ENCODE measurements around the gene CZIB. TPM values are rescaled to one million over a fixed set of nuclear protein-coding genes. Genes with fewer than 3 reads are reported as not detected.

Gene CZIB
- total and polyA plus RNA-seq, 2 of the 4 experiments (the other 2 are of a cell fraction), result 41.0 to 58.9 TPM

DNA sequence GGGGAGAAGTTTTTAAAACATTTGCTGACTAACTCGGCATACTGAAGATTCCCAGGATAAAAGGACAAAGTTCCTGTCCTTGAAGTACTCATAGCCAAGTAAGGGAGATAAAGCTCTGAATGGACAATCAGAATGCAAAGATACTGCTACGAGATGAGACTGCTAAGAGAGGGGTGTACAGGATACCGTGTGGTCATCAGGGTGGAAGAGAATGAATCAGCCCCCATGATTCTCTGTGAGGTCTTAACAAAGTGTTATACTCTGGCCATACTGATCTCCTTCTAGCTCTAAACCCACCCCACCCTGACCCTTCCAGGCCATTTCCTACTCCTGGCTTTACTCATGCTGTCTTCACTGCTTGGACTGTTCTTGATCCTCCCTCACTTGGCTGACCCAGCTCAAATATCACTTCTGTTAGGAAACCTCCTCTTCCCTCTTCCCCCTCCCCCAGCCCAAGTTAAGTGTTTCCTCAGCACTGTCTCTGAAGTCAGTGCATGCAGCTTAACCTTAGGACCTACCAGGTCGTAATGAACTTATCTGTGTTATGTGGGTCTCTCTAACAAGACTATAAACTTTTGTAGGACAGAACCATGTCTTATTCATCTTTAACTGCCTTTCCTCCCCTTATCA is 33.7 kb upstream of the CZIB start:
- in situ Hi-C loops (cut with MboI; ENCODE audit: low sequenced_read_pairs) (no loop called here), intact Hi-C loops (cut with micrococcal nuclease) (no loop called here), dilution Hi-C loops (cut with HindIII; ENCODE audit: low sequenced_read_pairs, unreplicated experiment) (no loop called here)
- H3K4ac ChIP-seq (ENCODE audit: low read depth, low read length), result peak overlapping the region; percentile 85
- CTCF ChIA-PET, result no interaction called here
- peak overlapping the region; percentile 12 to 88 for H4K8ac ChIP-seq (ENCODE audit: low read depth in 2 of 2, low read length in 2 of 2)
- H2AK5ac ChIP-seq (ENCODE audit: low read depth, low read length), result peak overlapping the region; percentile 2
- peak overlapping the region; percentile 79 for H2AFZ ChIP-seq (replicated peaks; ENCODE audit: low read length, poor library complexity)
- H3K56ac ChIP-seq (ENCODE audit: extremely low read depth, insufficient read depth, low read length), result peak overlapping the region; percentile 7; the same call in 1 of the 2 replicates
- TF ChIP-seq MXI1 (IDR thresholded peaks at IDR 0.05; ENCODE audit: borderline replicate concordance, low read depth, low read length), result no peak
- TF ChIP-seq MAFK (IDR thresholded peaks at IDR 0.05; ENCODE audit: low read depth, low read length), result 0 out of 2 replicates have a peak, but pooled peaks have one; percentile 7
- peak overlapping the region; percentile 56 for H3K27ac ChIP-seq (ENCODE audit: insufficient read depth, low read length)
- peak overlapping the region; percentile 86; the same call in 1 of the 2 replicates for H3K23ac ChIP-seq (ENCODE audit: low read depth, low read length)
- H4K91ac ChIP-seq (ENCODE audit: insufficient read depth, low read depth, low read length), result peak overlapping the region; percentile 55; the same call in 1 of the 2 replicates
- peak overlapping the region; percentile 73; the same call in 2 of the 3 replicates for H2BK15ac ChIP-seq (ENCODE audit: low read depth, low read length)
- peak overlapping the region; percentile 77 for H3K14ac ChIP-seq (replicated peaks; ENCODE audit: low read depth, low read length)
- DNase-seq (peak; percentile 74), ATAC-seq (ENCODE audit: low read depth) (peak; percentile 81)
- POLR2A ChIA-PET (ENCODE audit: unreplicated experiment), result no interaction called here
- BruUV-seq (replicated peaks), result no TSS peak
- H3K9me1 ChIP-seq (ENCODE audit: insufficient read depth, low read length), result peaks cover 25% of the 10 kb centered on the region
- peak overlapping the region; percentile 62 for H3K4me2 ChIP-seq (ENCODE audit: low read depth, low read length)
- H3K4me3 ChIP-seq (ENCODE audit: insufficient read depth, low read depth, low read length), result no peak overlapping the region
- 0 out of 2 replicates have a peak, but pooled peaks cover 1% of the 10 kb centered on the region for H3K36me3 ChIP-seq (ENCODE audit: control insufficient read depth, insufficient read depth, low read length)
- H3K9ac ChIP-seq (ENCODE audit: low read depth, low read length), result no peak overlapping the region
- peaks cover 6% of the 10 kb centered on the region; the same call in 1 of the 2 replicates for H3K4me1 ChIP-seq (ENCODE audit: control insufficient read depth, insufficient read depth, low read length)
- peak overlapping the region; percentile 50; the same call in 1 of the 2 replicates for H4K5ac ChIP-seq (ENCODE audit: low read depth, low read length)
- no CpG with 5 or more reads among the region's 4 CpGs for WGBS, 2 experiments (ENCODE audit: extremely low coverage in 2 of 2, insufficient read length in 1 of 2)
- H3K79me1 ChIP-seq (ENCODE audit: low read depth in 1 of 2, low read length in 2 of 2), result no peaks in the 10 kb centered on the region
- H3K9me3 ChIP-seq (ENCODE audit: control insufficient read depth, insufficient read depth, low read length), result no peaks in the 10 kb centered on the region
- H3K18ac ChIP-seq (ENCODE audit: low read depth, low read length), result peak overlapping the region; percentile 74
- H2BK20ac ChIP-seq (ENCODE audit: low read depth, low read length), result peak overlapping the region; percentile 74
- H3K27me3 ChIP-seq (ENCODE audit: control insufficient read depth, insufficient read depth, low read length), result no peaks in the 10 kb centered on the region
- H2BK120ac ChIP-seq (ENCODE audit: low read depth, low read length), result peak overlapping the region; percentile 81
- H4K20me1 ChIP-seq (ENCODE audit: insufficient read depth, low read length), result no peaks in the 10 kb centered on the region
- H2BK5ac ChIP-seq (ENCODE audit: low read depth, low read length, poor library complexity, severe bottlenecking), result peak overlapping the region; percentile 91
- no peak overlapping the region for H2AK9ac ChIP-seq (replicated peaks; ENCODE audit: low read depth, low read length, poor library complexity)

All from IMR-90 (cell line).